SK-N-DZ (cell line): ENCODE measurements around the gene HESX1. TPM values are rescaled to one million over a fixed set of nuclear protein-coding genes. Genes with fewer than 3 reads are reported as not detected.

Experiments
- DNase-seq: peaks from one replicate; pipeline ENCODE4 v3.0.0-alpha.2; 2015; ENCODE audit warnings: low spot score
- polyA plus RNA-seq, 2 experiments: library from polyadenylated mRNA; depleted of rRNA; stranded (reverse); fragments of >200 nt; gene quantifications; 2 replicates each; pipeline ENCODE4 v1.2.3, GENCODE V29; 2014

HESX1 gene
- polyA plus RNA-seq (2014; cell fraction: cytosol; rRNA removed), result 0.95 and 2.8 TPM in 2 replicates
- 2.8 and 5.2 TPM in 2 replicates for polyA plus RNA-seq (2014; cell fraction: nucleus; rRNA removed)

- DNase-seq, result no peak
Observed at GRCh38 chr3:57199895-57200297, at the start of gene HESX1. Gene HESX1, minus strand, starts transcription at chr3:57199978. Its CDS starts 60 bp downstream, at chr3:57199918.

- DNase-seq, result no peak
Observed at GRCh38 chr3:57244946-57245345, 45.2 kb upstream of the HESX1 start.

GRCh38 chr3:57234613-57235575 lies 35.1 kb upstream of the HESX1 start:
- DNase-seq, result no peak

- DNase-seq, result no peak
Observed at GRCh38 chr3:57233799-57234198, 34.0 kb upstream of the HESX1 start.

- no peak for DNase-seq
Observed at GRCh38 chr3:57230006-57230405, 30.2 kb upstream of the HESX1 start.

GRCh38 chr3:57227930-57228751 lies 28.4 kb upstream of the HESX1 start:
- DNase-seq, result peak; percentile 43

GRCh38 chr3:57227204-57227929 lies 27.6 kb upstream of the HESX1 start, which contains the start of gene APPL1:
Gene APPL1, plus strand, starts transcription at chr3:57227729. Its CDS starts 155 bp downstream, at chr3:57227884.
- DNase-seq, result peak; percentile 91

GRCh38 chr3:57226176-57226575 lies 26.4 kb upstream of the HESX1 start:
- no peak for DNase-seq

GRCh38 chr3:57224856-57225255 lies 25.1 kb upstream of the HESX1 start:
- DNase-seq, result no peak

- no peak for DNase-seq
Observed at GRCh38 chr3:57221883-57222282, 22.1 kb upstream of the HESX1 start.

- DNase-seq, result no peak
Observed at GRCh38 chr3:57206423-57206822, 6.6 kb upstream of the HESX1 start.

GRCh38 chr3:57194641-57195040 lies 5.1 kb downstream of the HESX1 start:
- peak; percentile 51 for DNase-seq

- DNase-seq, result no peak
Observed at GRCh38 chr3:57192028-57192427, 7.8 kb downstream of the HESX1 start.

- no peak for DNase-seq
Observed at GRCh38 chr3:57184526-57184925, 15.3 kb downstream of the HESX1 start.

GRCh38 chr3:57179580-57180410 lies 20.0 kb downstream of the HESX1 start:
- peak; percentile 47 for DNase-seq

GRCh38 chr3:57176045-57176444 lies 23.7 kb downstream of the HESX1 start:
- no peak for DNase-seq

- DNase-seq, result no peak
Observed at GRCh38 chr3:57173687-57174086, 26.1 kb downstream of the HESX1 start.

- no peak for DNase-seq
Observed at GRCh38 chr3:57170946-57171345, 28.8 kb downstream of the HESX1 start.

GRCh38 chr3:57169872-57170623 lies 29.7 kb downstream of the HESX1 start:
- DNase-seq, result peak; percentile 74

GRCh38 chr3:57169108-57169507 lies 30.7 kb downstream of the HESX1 start:
- DNase-seq, result no peak
